PC-3 (cell line): Measurements from ENCODE around the gene TMA7. TPM values are rescaled to one million over a fixed set of nuclear protein-coding genes. Genes with fewer than 3 reads are reported as not detected.

Experiments used
- ATAC-seq: fragments of 200-7000 bp; cut with Tn5 transposase; 2 replicates; pipeline ENCODE4 v1.9.1; 2020; ENCODE audit warnings: mild to moderate bottlenecking, moderate library complexity
- BruUV-seq: library from RNA; stranded (reverse); fragments of 400-500 nt; replicated peaks from 2 replicates; lab custom pipeline; 2021; lab: Mats Ljungman, UMichigan
- CTCF ChIA-PET: fragments of 300-600 bp; sonication (Branson Sonifier 250); formaldehyde crosslinking; loops from one replicate; lab custom pipeline; 2022; ENCODE audit warnings: antibody characterized with exemption; lab: Charles Lee
- POLR2A ChIA-PET: fragments of 300-600 bp; sonication (Branson Sonifier 250); formaldehyde crosslinking; loops from one replicate; lab custom pipeline; 2022; ENCODE audit warnings: antibody characterized with exemption; ENCODE audit not compliant: unreplicated experiment; lab: Charles Lee
- DNase-seq: peaks from one replicate; pipeline ENCODE4 v3.0.0-alpha.2; 2015
- H2AFZ ChIP-seq: fragments of 300-600 bp; sonication (generic); 2 replicates; pipeline ENCODE4 v1.6.0; 2016; ENCODE audit warnings: antibody characterized with exemption, low read length
- H3F3A ChIP-seq: fragments of 300-600 bp; sonication (generic); one replicate; pipeline ENCODE4 v1.6.0; 2017; ENCODE audit warnings: antibody characterized with exemption, low read length, control low read depth, mild to moderate bottlenecking; ENCODE audit not compliant: unreplicated experiment
- H3K27ac ChIP-seq: fragments of 300-600 bp; sonication (generic); 2 replicates; pipeline ENCODE4 v1.5.1; 2016; ENCODE audit warnings: mild to moderate bottlenecking, low read length
- H3K27me3 ChIP-seq: fragments of 300-600 bp; sonication (generic); 2 replicates; pipeline ENCODE4 v1.6.1; 2016; ENCODE audit warnings: low read length, mixed read lengths
- H3K36me3 ChIP-seq: fragments of 300-600 bp; sonication (generic); 2 replicates; pipeline ENCODE4 v1.6.1; 2016; ENCODE audit warnings: low read depth, mixed run types, low read length, mixed read lengths
- H3K4me1 ChIP-seq: fragments of 300-600 bp; sonication (generic); 2 replicates; pipeline ENCODE4 v1.5.1; 2016; ENCODE audit warnings: low read length; ENCODE audit not compliant: insufficient read depth
- H3K4me2 ChIP-seq: fragments of 300-600 bp; sonication (generic); 2 replicates; pipeline ENCODE4 v1.6.0; 2016; ENCODE audit warnings: low read length
- H3K4me3 ChIP-seq: fragments of 300-600 bp; sonication (generic); 2 replicates; pipeline ENCODE4 v1.5.1; 2016; ENCODE audit warnings: mild to moderate bottlenecking, low read length, mixed read lengths
- H3K79me2 ChIP-seq: fragments of 300-600 bp; sonication (generic); 2 replicates; pipeline ENCODE4 v1.6.1; 2017; ENCODE audit warnings: low read length, mixed read lengths
- H3K9ac ChIP-seq: fragments of 300-600 bp; sonication (generic); 2 replicates; pipeline ENCODE4 v1.6.0; 2016; ENCODE audit warnings: mild to moderate bottlenecking, low read length
- H3K9me2 ChIP-seq: fragments of 300-600 bp; sonication (generic); replicated peaks from 2 replicates; pipeline ENCODE4 v1.6.1; 2016; ENCODE audit warnings: mixed run types, low read length, mixed read lengths
- H3K9me3 ChIP-seq: fragments of 300-600 bp; sonication (generic); 2 replicates; pipeline ENCODE4 v1.6.1; 2016; ENCODE audit warnings: low read length, mixed read lengths
- H4K20me1 ChIP-seq: fragments of 300-600 bp; sonication (generic); 2 replicates; pipeline ENCODE4 v1.6.1; 2016; ENCODE audit warnings: low read length, mixed read lengths
- CTCF ChIP-seq: fragments of 300-600 bp; sonication (generic); conservative IDR thresholded peaks from 2 replicates; pipeline ENCODE4 v1.5.1; 2017; ENCODE audit warnings: antibody characterized with exemption, low read depth, mild to moderate bottlenecking, low read length
- EZH2 ChIP-seq: fragments of 300-600 bp; sonication (generic); IDR thresholded peaks from one replicate; pipeline ENCODE4 v1.6.1; 2017; ENCODE audit warnings: antibody characterized with exemption, mild to moderate bottlenecking, low read length; ENCODE audit not compliant: unreplicated experiment
- EZH2phosphoT487 ChIP-seq: fragments of 300-600 bp; sonication (generic); IDR thresholded peaks from 2 replicates; pipeline ENCODE4 v1.6.1; 2018; ENCODE audit warnings: mild to moderate bottlenecking, antibody characterized with exemption, low read length, borderline replicate concordance
- intact Hi-C: fragments of 100-400 bp; cut with micrococcal nuclease; formaldehyde crosslinking; loops from 2 replicates; pipeline ENCODE4 v1.9.0; 2023
- total RNA-seq: library from RNA; depleted of rRNA; stranded (reverse); fragments of >200 nt; gene quantifications from 2 replicates; pipeline ENCODE4 v1.2.3, GENCODE V29; 2014

Gene TMA7
- total RNA-seq, 1 experiment from 2014 or later, result 517 TPM

- peak; percentile 94 for ATAC-seq
- peaks cover 31% of the 10 kb centered on the region for H3K4me1 ChIP-seq
- POLR2A ChIA-PET, result interaction anchor here (0.6 to 0.7 kb wide), 2 partner anchors 77 to 472 kb away, joined by 3 to 9 read pairs; no protein-coding TSS in a partner anchor
- peak overlapping the region; percentile 80 for H3K4me2 ChIP-seq
- TF ChIP-seq EZH2phosphoT487, result no peak
- peak; percentile 94 for TF ChIP-seq CTCF
- no peaks in the 10 kb centered on the region for H3K27me3 ChIP-seq
- peaks cover 17% of the 10 kb centered on the region; the same call in 1 of the 2 replicates for H3K36me3 ChIP-seq
- H3K9me2 ChIP-seq, result no peaks in the 10 kb centered on the region
- peak overlapping the region; percentile 99 for H3K27ac ChIP-seq
- DNase-seq, result peak; percentile 99
- peaks cover 46% of the 10 kb centered on the region for H3K79me2 ChIP-seq
- peak overlapping the region; percentile 27; the same call in 1 of the 2 replicates for H2AFZ ChIP-seq
- no peaks in the 10 kb centered on the region for H4K20me1 ChIP-seq
- peak overlapping the region; percentile 51 for H3K4me3 ChIP-seq
- H3K9me3 ChIP-seq, result no peaks in the 10 kb centered on the region
- H3F3A ChIP-seq, result no peaks in the 10 kb centered on the region
- intact Hi-C loops, result loop anchor here (1.0 kb wide), 3 partner anchors 42 to 220 kb away; partner anchors contain the start of gene NCKIPSD
- TSS peak; percentile 48 for BruUV-seq
- H3K9ac ChIP-seq, result peak overlapping the region; percentile 96
- CTCF ChIA-PET, result no interaction called here
These were observed 25.7 kb downstream of the TMA7 start for GRCh38 chr3:48465531-48466378.

DNA sequence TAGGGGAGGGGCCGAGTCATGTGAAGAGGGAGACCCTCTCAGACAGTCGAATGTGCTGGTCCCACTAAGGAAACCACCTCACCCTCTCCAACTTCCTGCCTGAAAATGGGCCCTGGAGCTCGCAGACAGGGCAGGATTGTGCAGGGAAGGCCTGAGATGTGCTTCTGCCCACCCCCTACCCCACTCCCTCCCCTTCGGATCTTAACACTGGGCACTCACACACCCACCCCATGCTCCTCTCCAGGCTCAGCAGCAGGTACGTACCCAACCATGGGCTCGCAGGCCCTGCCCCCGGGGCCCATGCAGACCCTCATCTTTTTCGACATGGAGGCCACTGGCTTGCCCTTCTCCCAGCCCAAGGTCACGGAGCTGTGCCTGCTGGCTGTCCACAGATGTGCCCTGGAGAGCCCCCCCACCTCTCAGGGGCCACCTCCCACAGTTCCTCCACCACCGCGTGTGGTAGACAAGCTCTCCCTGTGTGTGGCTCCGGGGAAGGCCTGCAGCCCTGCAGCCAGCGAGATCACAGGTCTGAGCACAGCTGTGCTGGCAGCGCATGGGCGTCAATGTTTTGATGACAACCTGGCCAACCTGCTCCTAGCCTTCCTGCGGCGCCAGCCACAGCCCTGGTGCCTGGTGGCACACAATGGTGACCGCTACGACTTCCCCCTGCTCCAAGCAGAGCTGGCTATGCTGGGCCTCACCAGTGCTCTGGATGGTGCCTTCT, 26.5 kb downstream of the TMA7 start:
- Histone ChIP-seq H2AFZ (peak overlapping the region; percentile 27; the same call in 1 of the 2 replicates), H3K4me3 (peak overlapping the region; percentile 51), H3F3A (no peaks in the 10 kb centered on the region), H4K20me1 (no peaks in the 10 kb centered on the region), H3K27me3 (no peaks in the 10 kb centered on the region), H3K9ac (peak overlapping the region; percentile 96), H3K79me2 (peaks cover 54% of the 10 kb centered on the region), H3K27ac (peak overlapping the region; percentile 99), H3K36me3 (peaks cover 13% of the 10 kb centered on the region; the same call in 1 of the 2 replicates), H3K4me2 (peak overlapping the region; percentile 80), H3K4me1 (peaks cover 31% of the 10 kb centered on the region), H3K9me3 (no peaks in the 10 kb centered on the region), H3K9me2 (no peaks in the 10 kb centered on the region)
- DNase-seq, result no peak
- intact Hi-C loops, result no loop called here
- BruUV-seq, result no TSS peak
- peak; percentile 4 for ATAC-seq
- TF ChIP-seq EZH2phosphoT487, result no peak
- no peak for TF ChIP-seq EZH2
- no peak for TF ChIP-seq CTCF
- POLR2A ChIA-PET, result interaction anchor here (0.7 kb wide), 1 partner anchor 76 kb away, joined by 3 read pairs; no protein-coding TSS in a partner anchor
- CTCF ChIA-PET, result interaction anchor here (0.6 kb wide), 1 partner anchor 22 kb away, joined by 3 read pairs; no protein-coding TSS in a partner anchor
